DND-41 (cell line): ENCODE results near the gene SLCO4A1.

Experiments used
- ATAC-seq: fragments of 200-7000 bp; cut with Tn5 transposase; 3 replicates; pipeline ENCODE4 v1.9.1; 2021; ENCODE audit warnings: low read depth; ENCODE audit not compliant: insufficient read depth
- DNase-seq: peaks from one replicate; pipeline ENCODE4 v3.0.0-alpha.2; 2020
- H2AFZ ChIP-seq: 2 replicates; pipeline ENCODE4 v1.6.0; 2012; ENCODE audit warnings: low read depth, low read length
- H3K27ac ChIP-seq: 2 replicates; pipeline ENCODE4 v1.5.1; 2012; ENCODE audit warnings: low read length, inconsistent platforms
- H3K27me3 ChIP-seq: fragments of 200-600 bp; sonication (generic); 2 replicates; pipeline ENCODE4 v1.6.0; 2012; ENCODE audit warnings: low read length, mild to moderate bottlenecking, inconsistent platforms; ENCODE audit not compliant: insufficient read depth, poor library complexity
- H3K36me3 ChIP-seq: 2 replicates; pipeline ENCODE4 v1.5.1; 2012; ENCODE audit warnings: low read length, inconsistent platforms; ENCODE audit not compliant: insufficient read depth
- H3K4me1 ChIP-seq: 2 replicates; pipeline ENCODE4 v1.5.1; 2012; ENCODE audit warnings: mild to moderate bottlenecking, low read length; ENCODE audit not compliant: insufficient read depth
- H3K4me2 ChIP-seq: 2 replicates; pipeline ENCODE4 v1.6.0; 2012; ENCODE audit warnings: mild to moderate bottlenecking, moderate library complexity, low read length, inconsistent platforms; ENCODE audit not compliant: insufficient read depth
- H3K4me3 ChIP-seq, 2 experiments: fragments of 200-600 bp in 1 of 2; shearing (Covaris generic) in 1 of 2; 2 replicates each; pipeline ENCODE4 v1.5.1; 2012 to 2016; ENCODE audit warnings: inconsistent platforms in 2 of 2, low read length in 2 of 2, mild to moderate bottlenecking in 2 of 2, low read depth in 1 of 2, moderate library complexity in 1 of 2
- H3K79me2 ChIP-seq: 2 replicates; pipeline ENCODE4 v1.6.0; 2012; ENCODE audit warnings: low read length, inconsistent platforms; ENCODE audit not compliant: insufficient read depth
- H3K9ac ChIP-seq: 2 replicates; pipeline ENCODE4 v1.6.0; 2012; ENCODE audit warnings: low read depth, mild to moderate bottlenecking, inconsistent platforms, low read length, moderate library complexity
- H3K9me3 ChIP-seq: 2 replicates; pipeline ENCODE4 v1.5.1; 2012; ENCODE audit warnings: low read length, moderate library complexity, mild to moderate bottlenecking, inconsistent platforms; ENCODE audit not compliant: insufficient read depth, severe bottlenecking
- H4K20me1 ChIP-seq: 2 replicates; pipeline ENCODE4 v1.6.0; 2012; ENCODE audit warnings: low read length; ENCODE audit not compliant: insufficient read depth
- CTCF ChIP-seq: IDR thresholded peaks from 2 replicates; pipeline ENCODE4 v1.5.1; 2012; ENCODE audit warnings: borderline replicate concordance, low read length, moderate library complexity, mild to moderate bottlenecking; ENCODE audit not compliant: poor library complexity, severe bottlenecking; ENCODE audit errors: extremely low read depth
- EZH2 ChIP-seq: IDR thresholded peaks from 3 replicates; pipeline ENCODE4 v1.6.1; 2012; ENCODE audit warnings: borderline replicate concordance, low read depth, mild to moderate bottlenecking, moderate library complexity, low read length, inconsistent platforms; ENCODE audit not compliant: severe bottlenecking

SLCO4A1 gene

GRCh38 chr20:62651285-62652021, 9.2 kb downstream of the SLCO4A1 start:
- Histone ChIP-seq H3K4me1 (no peaks in the 10 kb centered on the region), H4K20me1 (peaks cover 94% of the 10 kb centered on the region), H3K4me2 (no peak overlapping the region), H3K27ac (no peak overlapping the region), H3K9ac (no peak overlapping the region), H3K79me2 (peaks cover 87% of the 10 kb centered on the region), H3K9me3 (no peaks in the 10 kb centered on the region), H3K36me3 (peaks cover 32% of the 10 kb centered on the region), H3K4me3 (no peak overlapping the region), H2AFZ (no peak overlapping the region), H3K27me3 (no peaks in the 10 kb centered on the region)
- DNase-seq (no peak), ATAC-seq (no peak)
- TF ChIP-seq EZH2 (no peak), CTCF (no peak)

- no peak overlapping the region for H2AFZ ChIP-seq
- H3K27ac ChIP-seq, result no peak overlapping the region
- H3K36me3 ChIP-seq, result peaks cover 40% of the 10 kb centered on the region
- ATAC-seq, result no peak
- no peaks in the 10 kb centered on the region for H3K27me3 ChIP-seq
- no peak for DNase-seq
- H3K79me2 ChIP-seq, result peaks cover 79% of the 10 kb centered on the region
- no peaks in the 10 kb centered on the region for H3K9me3 ChIP-seq
- peaks cover 94% of the 10 kb centered on the region for H4K20me1 ChIP-seq
- H3K4me1 ChIP-seq, result no peaks in the 10 kb centered on the region
- TF ChIP-seq CTCF, result no peak
- TF ChIP-seq EZH2, result no peak
- H3K9ac ChIP-seq, result no peak overlapping the region
- H3K4me2 ChIP-seq, result no peak overlapping the region
- H3K4me3 ChIP-seq, result no peak overlapping the region
These were observed 10.0 kb downstream of the SLCO4A1 start for GRCh38 chr20:62652041-62652893.

GRCh38 chr20:62652894-62653305, 10.6 kb downstream of the SLCO4A1 start:
- Histone ChIP-seq H3K79me2 (peaks cover 72% of the 10 kb centered on the region), H3K36me3 (peaks cover 46% of the 10 kb centered on the region), H3K9me3 (no peaks in the 10 kb centered on the region), H3K4me3 (no peak overlapping the region), H4K20me1 (peaks cover 94% of the 10 kb centered on the region), H3K9ac (no peak overlapping the region), H3K27ac (no peak overlapping the region), H3K4me2 (no peak overlapping the region), H3K4me1 (no peaks in the 10 kb centered on the region), H2AFZ (no peak overlapping the region), H3K27me3 (no peaks in the 10 kb centered on the region)
- DNase-seq (no peak), ATAC-seq (no peak)
- TF ChIP-seq EZH2 (no peak), CTCF (no peak)
